B cell (primary cell): ENCODE data around the gene PRKCB.
"Not testable (repeated sequence)": the region's sequence is repeated elsewhere in the genome, so short reads cannot be mapped to it uniquely, and the experiment has no call there.

Source experiments
- EZH2 ChIP-seq: IDR thresholded peaks from 2 replicates; pipeline ENCODE4 v1.6.1; 2012; ENCODE audit warnings: borderline replicate concordance, low read depth, mild to moderate bottlenecking, moderate library complexity, low read length; ENCODE audit not compliant: insufficient read depth, poor library complexity, severe bottlenecking
- TF ChIP-seq, protein P1 (sequence below): fragments of 200-600 bp; IDR thresholded peaks from one replicate; pipeline ENCODE4 v1.8.0; 2022; ENCODE audit warnings: antibody characterized with exemption, mild to moderate bottlenecking

DNA sequence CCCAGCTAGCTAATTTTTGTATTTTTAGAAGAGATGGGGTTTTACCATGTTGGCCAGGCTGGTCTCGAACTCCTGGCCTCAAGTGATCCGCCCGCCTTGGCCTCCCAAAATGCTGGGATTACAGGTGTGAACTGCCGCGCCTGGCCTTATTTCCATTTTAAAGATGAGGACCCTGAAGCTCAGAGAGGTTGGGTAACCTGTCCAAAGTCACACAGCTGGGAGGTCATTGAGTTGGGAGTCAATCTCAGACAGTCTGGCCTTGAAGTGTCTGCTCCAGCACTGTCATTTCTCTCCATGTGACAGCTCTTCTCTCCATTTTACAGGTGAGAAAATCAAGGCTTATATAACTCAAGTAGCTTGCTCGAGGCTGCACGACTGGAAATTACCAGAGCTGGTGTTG lies 179.2 kb downstream of the PRKCB start:
- TF ChIP-seq, protein P1, sequence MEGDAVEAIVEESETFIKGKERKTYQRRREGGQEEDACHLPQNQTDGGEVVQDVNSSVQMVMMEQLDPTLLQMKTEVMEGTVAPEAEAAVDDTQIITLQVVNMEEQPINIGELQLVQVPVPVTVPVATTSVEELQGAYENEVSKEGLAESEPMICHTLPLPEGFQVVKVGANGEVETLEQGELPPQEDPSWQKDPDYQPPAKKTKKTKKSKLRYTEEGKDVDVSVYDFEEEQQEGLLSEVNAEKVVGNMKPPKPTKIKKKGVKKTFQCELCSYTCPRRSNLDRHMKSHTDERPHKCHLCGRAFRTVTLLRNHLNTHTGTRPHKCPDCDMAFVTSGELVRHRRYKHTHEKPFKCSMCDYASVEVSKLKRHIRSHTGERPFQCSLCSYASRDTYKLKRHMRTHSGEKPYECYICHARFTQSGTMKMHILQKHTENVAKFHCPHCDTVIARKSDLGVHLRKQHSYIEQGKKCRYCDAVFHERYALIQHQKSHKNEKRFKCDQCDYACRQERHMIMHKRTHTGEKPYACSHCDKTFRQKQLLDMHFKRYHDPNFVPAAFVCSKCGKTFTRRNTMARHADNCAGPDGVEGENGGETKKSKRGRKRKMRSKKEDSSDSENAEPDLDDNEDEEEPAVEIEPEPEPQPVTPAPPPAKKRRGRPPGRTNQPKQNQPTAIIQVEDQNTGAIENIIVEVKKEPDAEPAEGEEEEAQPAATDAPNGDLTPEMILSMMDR = not testable (repeated sequence)
- TF ChIP-seq EZH2 = not testable (repeated sequence)
